ENCODE data around the gene SLC16A8.

Gene SLC16A8

DNA sequence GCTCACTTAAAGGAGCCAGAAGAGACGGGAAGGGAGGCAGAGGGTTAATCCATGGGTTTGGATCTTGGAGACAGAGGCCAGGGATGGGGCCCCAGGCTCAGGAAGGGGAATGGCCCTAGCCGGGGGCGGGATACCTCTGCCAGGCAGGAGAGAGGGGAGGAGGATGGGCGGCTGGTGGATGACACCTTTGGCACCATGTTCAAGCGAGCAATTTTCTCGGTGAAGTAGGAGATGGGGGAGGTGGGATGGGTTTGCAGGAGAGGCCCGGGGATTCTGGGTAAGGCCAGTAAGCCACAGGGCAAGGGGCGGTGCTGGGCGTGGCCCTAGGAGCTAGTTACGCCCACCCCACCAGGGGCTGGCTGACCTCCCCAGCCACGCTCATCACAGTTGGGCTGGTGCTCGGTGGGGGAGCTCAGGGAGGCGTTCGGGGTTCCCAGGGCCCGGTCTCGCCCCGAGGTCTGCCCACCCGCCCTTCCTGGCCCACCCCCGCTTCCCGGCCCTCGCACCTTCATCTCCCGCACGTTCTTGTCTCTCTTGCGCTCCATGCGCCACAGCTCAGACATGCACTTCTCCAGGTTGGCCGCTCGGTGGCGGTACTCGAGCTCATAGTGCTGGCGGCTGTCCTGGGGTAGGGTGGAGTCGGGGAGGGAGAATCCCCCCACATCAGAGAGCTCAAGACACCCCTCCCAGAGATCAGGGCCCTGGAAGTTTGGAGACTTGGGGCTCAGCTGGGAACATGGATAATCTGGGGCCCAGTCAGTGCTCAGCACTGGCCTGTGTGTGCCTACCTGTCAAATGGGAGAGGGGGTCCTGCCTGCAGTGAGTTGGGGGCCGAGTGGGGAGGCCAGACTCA is 13.8 kb upstream of the SLC16A8 start:
- TF ChIP-seq GLIS3 (CRISPR knock-in tag; IDR thresholded peaks at IDR 0.05) (no peak), ZFP30 (CRISPR knock-in tag; IDR thresholded peaks at IDR 0.05) (no peak), OSR1 (CRISPR knock-in tag; IDR thresholded peaks at IDR 0.05) (no peak), CSDC2 (CRISPR knock-in tag; IDR thresholded peaks at IDR 0.05) (no peak), ZFP3 (CRISPR knock-in tag; IDR thresholded peaks at IDR 0.05) (no peak), ARNTL (CRISPR knock-in tag; IDR thresholded peaks at IDR 0.05; ENCODE audit: borderline replicate concordance, low read depth) (no peak), ZNF8 (CRISPR knock-in tag; IDR thresholded peaks at IDR 0.05) (no peak), TCF4 (CRISPR knock-in tag; IDR thresholded peaks at IDR 0.05; ENCODE audit: borderline replicate concordance) (no peak)
- TF ChIP-seq, protein P1, sequence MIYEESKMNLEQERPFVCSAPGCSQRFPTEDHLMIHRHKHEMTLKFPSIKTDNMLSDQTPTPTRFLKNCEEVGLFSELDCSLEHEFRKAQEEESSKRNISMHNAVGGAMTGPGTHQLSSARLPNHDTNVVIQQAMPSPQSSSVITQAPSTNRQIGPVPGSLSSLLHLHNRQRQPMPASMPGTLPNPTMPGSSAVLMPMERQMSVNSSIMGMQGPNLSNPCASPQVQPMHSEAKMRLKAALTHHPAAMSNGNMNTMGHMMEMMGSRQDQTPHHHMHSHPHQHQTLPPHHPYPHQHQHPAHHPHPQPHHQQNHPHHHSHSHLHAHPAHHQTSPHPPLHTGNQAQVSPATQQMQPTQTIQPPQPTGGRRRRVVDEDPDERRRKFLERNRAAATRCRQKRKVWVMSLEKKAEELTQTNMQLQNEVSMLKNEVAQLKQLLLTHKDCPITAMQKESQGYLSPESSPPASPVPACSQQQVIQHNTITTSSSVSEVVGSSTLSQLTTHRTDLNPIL (CRISPR knock-in tag; IDR thresholded peaks at IDR 0.05; ENCODE audit: low read depth): no peak
- no peak for ATAC-seq

- ATAC-seq: no peak
- TF ChIP-seq RARB (CRISPR knock-in tag; IDR thresholded peaks at IDR 0.05) (no peak), BACH2 (CRISPR knock-in tag; IDR thresholded peaks at IDR 0.05; ENCODE audit: borderline replicate concordance) (no peak), CSDC2 (CRISPR knock-in tag; IDR thresholded peaks at IDR 0.05) (no peak), ZNF8 (CRISPR knock-in tag; IDR thresholded peaks at IDR 0.05) (no peak), GLIS3 (CRISPR knock-in tag; IDR thresholded peaks at IDR 0.05) (no peak), POU6F1 (CRISPR knock-in tag; IDR thresholded peaks at IDR 0.05; ENCODE audit: borderline replicate concordance, low read depth) (no peak), ZNF565 (CRISPR knock-in tag; conservative IDR thresholded peaks at IDR 0.05; ENCODE audit: low read depth) (no peak), ARNTL (CRISPR knock-in tag; IDR thresholded peaks at IDR 0.05; ENCODE audit: borderline replicate concordance, low read depth) (no peak), CSRNP3 (CRISPR knock-in tag; IDR thresholded peaks at IDR 0.05) (no peak), ZC3H10 (CRISPR knock-in tag; IDR thresholded peaks at IDR 0.05) (no peak), PATZ1 (CRISPR knock-in tag; IDR thresholded peaks at IDR 0.05; ENCODE audit: borderline replicate concordance) (no peak), ZFP30 (CRISPR knock-in tag; IDR thresholded peaks at IDR 0.05) (no peak), SNAI2 (CRISPR knock-in tag; IDR thresholded peaks at IDR 0.05) (no peak), TOX (CRISPR knock-in tag; IDR thresholded peaks at IDR 0.05; ENCODE audit: borderline replicate concordance) (no peak), TCF4 (CRISPR knock-in tag; IDR thresholded peaks at IDR 0.05; ENCODE audit: borderline replicate concordance) (no peak)
- TF ChIP-seq, protein P2, sequence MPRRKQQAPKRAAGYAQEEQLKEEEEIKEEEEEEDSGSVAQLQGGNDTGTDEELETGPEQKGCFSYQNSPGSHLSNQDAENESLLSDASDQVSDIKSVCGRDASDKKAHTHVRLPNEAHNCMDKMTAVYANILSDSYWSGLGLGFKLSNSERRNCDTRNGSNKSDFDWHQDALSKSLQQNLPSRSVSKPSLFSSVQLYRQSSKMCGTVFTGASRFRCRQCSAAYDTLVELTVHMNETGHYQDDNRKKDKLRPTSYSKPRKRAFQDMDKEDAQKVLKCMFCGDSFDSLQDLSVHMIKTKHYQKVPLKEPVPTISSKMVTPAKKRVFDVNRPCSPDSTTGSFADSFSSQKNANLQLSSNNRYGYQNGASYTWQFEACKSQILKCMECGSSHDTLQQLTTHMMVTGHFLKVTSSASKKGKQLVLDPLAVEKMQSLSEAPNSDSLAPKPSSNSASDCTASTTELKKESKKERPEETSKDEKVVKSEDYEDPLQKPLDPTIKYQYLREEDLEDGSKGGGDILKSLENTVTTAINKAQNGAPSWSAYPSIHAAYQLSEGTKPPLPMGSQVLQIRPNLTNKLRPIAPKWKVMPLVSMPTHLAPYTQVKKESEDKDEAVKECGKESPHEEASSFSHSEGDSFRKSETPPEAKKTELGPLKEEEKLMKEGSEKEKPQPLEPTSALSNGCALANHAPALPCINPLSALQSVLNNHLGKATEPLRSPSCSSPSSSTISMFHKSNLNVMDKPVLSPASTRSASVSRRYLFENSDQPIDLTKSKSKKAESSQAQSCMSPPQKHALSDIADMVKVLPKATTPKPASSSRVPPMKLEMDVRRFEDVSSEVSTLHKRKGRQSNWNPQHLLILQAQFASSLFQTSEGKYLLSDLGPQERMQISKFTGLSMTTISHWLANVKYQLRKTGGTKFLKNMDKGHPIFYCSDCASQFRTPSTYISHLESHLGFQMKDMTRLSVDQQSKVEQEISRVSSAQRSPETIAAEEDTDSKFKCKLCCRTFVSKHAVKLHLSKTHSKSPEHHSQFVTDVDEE (CRISPR knock-in tag; IDR thresholded peaks at IDR 0.05): no peak
- TF ChIP-seq, protein P1 (CRISPR knock-in tag; IDR thresholded peaks at IDR 0.05; ENCODE audit: low read depth): no peak
These were observed 13.1 kb upstream of the SLC16A8 start for GRCh38 chr22:38097058-38097457.
